ENCODE measurements around the gene ST6GALNAC5.
A peak's percentile ranks its signal among the peaks of the same experiment; 100 is the strongest.

The ST6GALNAC5 gene

DNA sequence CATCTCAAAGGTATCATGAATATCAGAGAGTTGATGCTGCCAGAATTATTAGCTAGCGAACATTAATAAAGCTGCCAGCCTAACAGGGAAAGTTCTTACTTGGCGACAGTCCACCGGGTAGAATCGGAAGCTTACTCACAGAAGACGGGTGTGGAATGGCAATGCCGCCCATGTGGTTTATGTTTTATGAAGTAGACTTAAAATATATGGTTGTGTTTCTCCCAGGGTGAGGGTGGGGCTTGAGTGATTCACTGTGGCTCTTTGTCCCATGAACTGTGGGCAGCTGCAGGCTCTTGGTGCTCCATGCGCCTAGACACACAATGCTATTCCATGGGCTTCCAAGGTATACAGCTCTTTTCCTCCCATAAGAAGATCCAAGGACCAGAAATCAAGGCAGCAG, 189.2 kb downstream of the ST6GALNAC5 start:
- DNase-seq, result no peak

DNA sequence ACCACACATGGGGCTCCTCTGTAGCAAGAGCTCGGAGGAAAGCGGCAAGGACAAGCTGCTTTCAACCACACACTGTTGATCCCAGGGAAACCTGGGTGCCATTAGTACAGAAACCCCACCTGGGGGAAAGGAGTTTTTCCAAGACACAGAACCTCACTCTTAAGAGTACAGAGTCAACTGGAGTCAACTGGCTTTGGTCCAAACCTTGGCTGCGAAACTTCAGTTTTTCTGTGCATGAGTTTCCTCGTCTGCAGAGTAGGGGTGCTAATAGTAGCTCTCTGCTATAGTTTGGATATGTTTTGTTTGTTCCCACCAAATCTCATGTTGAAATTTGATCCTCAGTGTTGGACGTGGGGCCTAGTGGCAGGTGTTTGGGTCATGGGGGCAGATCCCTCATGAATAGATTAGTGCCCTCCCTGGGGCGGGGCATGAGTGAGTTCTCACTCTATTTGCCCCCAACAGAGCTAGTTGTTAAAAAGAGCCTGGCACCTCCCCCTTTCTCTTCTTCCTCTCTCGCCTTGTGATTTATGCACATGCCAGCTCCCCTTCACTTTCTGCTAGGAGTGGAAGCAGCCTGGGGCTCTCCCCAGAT, 190.8 kb downstream of the ST6GALNAC5 start:
- no peak for DNase-seq

GRCh38 chr1:77060000-77060399, 192.7 kb downstream of the ST6GALNAC5 start:
- DNase-seq, result no peak

DNA sequence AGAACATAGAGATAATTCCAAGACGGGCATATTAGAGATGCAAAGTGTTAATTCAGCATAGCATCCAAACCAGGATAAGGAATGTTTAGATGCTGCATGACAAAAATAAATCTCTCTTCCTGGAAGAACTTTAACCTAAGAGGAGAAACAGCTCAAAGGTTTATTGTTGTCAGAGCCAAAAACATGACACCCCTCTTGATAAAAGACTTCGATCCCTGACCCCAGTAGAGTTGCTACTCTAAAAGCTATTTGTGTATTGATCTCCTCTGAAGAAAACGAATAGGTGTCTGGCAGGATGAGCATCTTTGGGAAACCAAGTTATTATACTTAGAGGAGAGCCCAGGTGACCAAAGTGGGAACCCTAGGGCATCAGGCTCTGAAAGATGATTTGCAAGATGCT, 193.9 kb downstream of the ST6GALNAC5 start:
- DNase-seq, result no peak

DNA sequence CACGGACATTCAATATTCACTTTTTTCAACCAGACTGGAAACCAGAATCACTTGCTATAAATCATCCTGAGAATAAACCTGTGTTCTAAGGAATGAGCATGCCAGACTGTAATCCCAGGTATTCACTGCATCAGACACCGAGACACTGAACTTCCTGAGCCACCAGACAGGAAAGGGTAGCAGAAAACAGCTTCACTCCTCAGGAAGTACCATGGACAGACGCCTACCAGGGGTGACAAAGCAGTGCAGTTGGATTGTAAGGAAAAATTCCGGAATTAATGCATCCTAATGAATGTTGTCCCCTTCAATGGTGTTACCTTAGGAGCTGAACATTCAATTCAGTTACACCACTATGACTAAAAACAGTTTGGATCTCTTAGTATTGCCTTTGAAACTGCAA, 195.8 kb downstream of the ST6GALNAC5 start:
- DNase-seq, result peak; percentile 5

- no peak for DNase-seq
These were observed 197.0 kb downstream of the ST6GALNAC5 start for GRCh38 chr1:77064246-77064645.

DNA sequence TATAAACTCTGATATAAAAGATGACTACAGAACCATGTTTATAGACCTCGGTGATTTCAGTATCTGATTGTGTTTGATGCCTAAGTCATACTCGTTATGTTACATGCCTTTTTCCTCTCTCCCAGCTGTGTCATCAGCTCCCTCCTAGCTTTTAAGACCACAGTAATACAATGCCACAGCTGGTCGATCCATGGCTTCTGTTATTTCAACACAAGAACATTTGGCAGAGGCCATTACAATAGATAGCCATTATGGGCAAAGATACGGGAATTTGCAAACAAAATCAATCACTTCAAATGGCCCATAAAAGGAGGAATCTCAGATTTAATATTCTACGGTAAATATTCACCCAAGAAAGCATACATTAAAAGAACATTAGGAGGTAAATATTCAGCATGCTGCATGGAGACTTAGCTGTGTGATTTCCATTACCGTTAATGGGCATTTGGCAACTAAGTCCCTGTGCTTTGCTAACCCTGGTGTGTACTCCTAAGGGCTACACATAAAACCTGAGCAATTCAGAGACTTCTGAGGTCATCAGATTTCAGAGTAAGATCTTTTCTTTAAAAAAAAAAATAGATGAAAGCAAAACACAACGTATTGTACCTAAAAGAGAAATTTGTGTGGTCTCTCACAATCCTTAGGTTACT, 198.5 kb downstream of the ST6GALNAC5 start:
- no peak for DNase-seq

DNA sequence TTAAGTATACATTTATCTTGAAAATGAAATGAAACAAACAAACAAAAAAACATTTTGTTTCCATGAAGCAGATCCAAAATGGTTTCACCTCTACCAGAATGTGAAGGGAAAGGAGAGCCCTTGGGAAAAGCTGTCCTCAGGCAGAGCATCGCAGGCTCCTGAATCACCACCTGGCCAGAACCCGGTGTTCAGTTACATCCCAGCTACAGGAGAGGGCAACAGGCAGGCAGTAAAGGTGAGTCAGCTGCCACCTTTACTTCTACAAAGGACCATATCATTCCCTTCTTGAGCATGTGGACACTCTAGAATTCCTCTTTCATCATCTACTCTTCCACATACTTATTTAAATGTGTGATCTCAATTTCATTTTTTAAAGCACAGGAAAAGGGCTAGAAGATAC, 200.7 kb downstream of the ST6GALNAC5 start:
- DNase-seq, result no peak

- DNase-seq, result no peak
These were observed 209.5 kb downstream of the ST6GALNAC5 start for GRCh38 chr1:77076759-77077158.

- no peak for DNase-seq
These were observed 214.6 kb downstream of the ST6GALNAC5 start for GRCh38 chr1:77081834-77082233.

- no peak for DNase-seq
These were observed 217.2 kb downstream of the ST6GALNAC5 start for GRCh38 chr1:77084457-77084856.

GRCh38 chr1:77085109-77085508, 217.8 kb downstream of the ST6GALNAC5 start:
- DNase-seq, result no peak

GRCh38 chr1:77089756-77090155, 222.5 kb downstream of the ST6GALNAC5 start:
- DNase-seq, result no peak

DNA sequence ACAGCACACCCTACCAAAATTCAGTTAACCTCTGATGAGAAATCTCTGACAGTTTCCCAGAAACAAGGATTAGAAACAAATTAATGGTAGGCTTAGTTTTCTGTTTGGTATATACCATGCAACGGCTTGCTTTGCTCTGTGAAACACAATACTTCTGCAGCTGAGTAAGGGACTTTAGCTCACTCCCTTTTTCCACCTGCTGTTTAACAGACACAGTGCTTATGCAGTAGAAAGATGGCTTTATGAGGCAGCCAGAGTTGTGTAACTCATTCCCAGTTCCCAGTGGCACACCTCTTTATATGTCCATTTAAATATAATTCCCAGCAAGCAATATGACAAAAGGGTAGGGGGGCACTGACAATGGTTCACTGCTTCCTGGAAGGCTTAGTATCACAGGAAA, 228.0 kb downstream of the ST6GALNAC5 start:
- no peak for DNase-seq

- DNase-seq, result no peak
These were observed 229.4 kb downstream of the ST6GALNAC5 start for GRCh38 chr1:77096496-77097255.

- DNase-seq, result peak; percentile 39
These were observed 233.6 kb downstream of the ST6GALNAC5 start for GRCh38 chr1:77100875-77101274.

DNA sequence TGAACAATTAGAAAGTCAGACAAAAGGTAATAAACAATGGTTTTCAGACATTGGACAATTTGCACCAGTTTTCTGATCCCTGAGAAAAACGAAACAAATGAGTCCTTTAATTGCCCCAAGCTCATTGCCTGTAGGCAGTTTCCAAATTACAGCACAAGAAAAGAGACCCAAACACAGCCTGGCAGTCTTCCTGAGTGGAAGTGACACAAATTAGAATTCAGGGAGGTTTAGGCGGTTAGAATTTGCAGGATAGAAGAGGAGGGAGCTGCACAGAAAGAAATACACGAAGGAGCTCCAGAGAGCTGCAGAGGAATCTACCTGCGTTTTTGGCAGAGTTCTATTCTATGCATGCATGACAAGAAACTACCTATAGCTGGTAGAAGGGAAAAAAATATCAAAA, 236.2 kb downstream of the ST6GALNAC5 start:
- DNase-seq, result no peak

- no peak for DNase-seq
These were observed 237.4 kb downstream of the ST6GALNAC5 start for GRCh38 chr1:77104672-77105071.

Data from fibroblast of skin of right quadriceps (primary cell).